PFSK-1 (cell line): Measurements from ENCODE around the gene RBBP8NL.

Experiments
- FOXP2 ChIP-seq: optimal IDR thresholded peaks from 2 replicates; pipeline ENCODE3; 2011; ENCODE audit warnings: borderline replicate concordance, control low read depth, inconsistent platforms; ENCODE audit not compliant: insufficient read depth; ENCODE audit errors: extremely low read length, extremely low read depth
- POLR2AphosphoS5 ChIP-seq: IDR thresholded peaks from 2 replicates; pipeline ENCODE4 v1.6.1; 2012; ENCODE audit warnings: low read depth, mild to moderate bottlenecking, control low read depth, low read length, moderate library complexity
- REST ChIP-seq, 2 experiments: IDR thresholded peaks; 2 replicates each; pipeline versions ENCODE4 v1.6.1 to v1.8.0; 2011 to 2012; ENCODE audit warnings: low read depth in 2 of 2, low read length in 2 of 2, control low read depth in 1 of 2, inconsistent platforms in 1 of 2, mild to moderate bottlenecking in 1 of 2, moderate library complexity in 1 of 2; ENCODE audit not compliant: insufficient read depth in 1 of 2
- SIN3A ChIP-seq: IDR thresholded peaks from 2 replicates; pipeline ENCODE4 v1.6.1; 2012; ENCODE audit warnings: mild to moderate bottlenecking, low read length, moderate library complexity, borderline replicate concordance; ENCODE audit not compliant: insufficient read depth
- TAF1 ChIP-seq: IDR thresholded peaks from 2 replicates; pipeline ENCODE4 v1.6.1; 2012; ENCODE audit warnings: low read length, control low read depth, borderline replicate concordance; ENCODE audit not compliant: insufficient read depth

The RBBP8NL gene

GRCh38 chr20:62469352-62469751 is 42.0 kb upstream of the RBBP8NL start:
- no peak for TF ChIP-seq REST (IDR thresholded peaks at IDR 0.05; ENCODE audit: insufficient read depth in 1 of 2, low read depth in 2 of 2, low read length in 2 of 2)
- TF ChIP-seq POLR2AphosphoS5 = no peak
- no peak for TF ChIP-seq TAF1
- no peak for TF ChIP-seq FOXP2
- TF ChIP-seq SIN3A = no peak

GRCh38 chr20:62466806-62467537 is 39.6 kb upstream of the RBBP8NL start:
- no peak for TF ChIP-seq TAF1
- TF ChIP-seq FOXP2 = no peak
- no peak for TF ChIP-seq SIN3A
- no peak for TF ChIP-seq REST (IDR thresholded peaks at IDR 0.05; ENCODE audit: insufficient read depth in 1 of 2, low read depth in 2 of 2, low read length in 2 of 2)
- no peak for TF ChIP-seq POLR2AphosphoS5

GRCh38 chr20:62466072-62466760 is 38.9 kb upstream of the RBBP8NL start:
- TF ChIP-seq FOXP2 (no peak), TAF1 (no peak), REST (IDR thresholded peaks at IDR 0.05; ENCODE audit: insufficient read depth in 1 of 2, low read depth in 2 of 2, low read length in 2 of 2) (no peak), SIN3A (no peak), POLR2AphosphoS5 (no peak)

GRCh38 chr20:62464990-62465389 is 37.7 kb upstream of the RBBP8NL start:
- TF ChIP-seq POLR2AphosphoS5 = no peak
- no peak for TF ChIP-seq SIN3A
- TF ChIP-seq FOXP2 = no peak
- TF ChIP-seq TAF1 = no peak
- no peak for TF ChIP-seq REST (IDR thresholded peaks at IDR 0.05; ENCODE audit: insufficient read depth in 1 of 2, low read depth in 2 of 2, low read length in 2 of 2)
